GM12878 (cell line): Measurements from ENCODE around the gene M1AP. TPM values are rescaled to one million over a fixed set of nuclear protein-coding genes. Genes with fewer than 3 reads are reported as not detected.

Experiments used
- ATAC-seq: fragments of 200-7000 bp; cut with Tn5 transposase; 3 replicates; pipeline ENCODE4 v1.9.1; 2020; ENCODE audit warnings: mild to moderate bottlenecking, moderate library complexity
- BruUV-seq: library from RNA; stranded (reverse); fragments of 400-500 nt; replicated peaks from 2 replicates; lab custom pipeline; 2021; lab: Mats Ljungman, UMichigan
- CTCF ChIA-PET: fragments of 300-600 bp; sonication (Branson Sonifier 250); formaldehyde crosslinking; extraction: SDS; loops from one replicate; lab custom pipeline; 2021; ENCODE audit warnings: inconsistent platforms; lab: Yijun Ruan, JAX
- POLR2A ChIA-PET: fragments of 350-600 bp; formaldehyde crosslinking; extraction: SDS; loops from one replicate; lab custom pipeline; 2021; ENCODE audit warnings: inconsistent platforms; lab: Charles Lee
- RAD21 ChIA-PET: fragments of 300-600 bp; sonication (Branson Sonifier 250); formaldehyde crosslinking; loops from one replicate; lab custom pipeline; 2023; ENCODE audit warnings: antibody characterized with exemption; ENCODE audit not compliant: unreplicated experiment; lab: Charles Lee
- SMC1A ChIA-PET: fragments of 300-600 bp; sonication (Branson Sonifier 250); formaldehyde crosslinking; loops from one replicate; lab custom pipeline; 2023; ENCODE audit not compliant: unreplicated experiment, uncharacterized antibody; lab: Charles Lee
- DNase-seq: peaks from one replicate; pipeline ENCODE4 v3.0.0-alpha.2; 2011; ENCODE audit warnings: low read depth, low spot score
- FAIRE-seq: peaks from 3 replicates; lab custom pipeline; 2011; peaks lifted over from hg19 to GRCh38; lab: Jason Lieb, UNC
- H2AFZ ChIP-seq: 2 replicates; pipeline ENCODE4 v1.6.0; 2011; ENCODE audit warnings: low read depth, low read length, control low read depth; ENCODE audit not compliant: control insufficient read depth
- H3K27ac ChIP-seq: 2 replicates; pipeline ENCODE4 v1.5.1; 2011; ENCODE audit warnings: control low read depth; ENCODE audit not compliant: control insufficient read depth, insufficient read depth
- H3K27me3 ChIP-seq, 2 experiments: replicated peaks in 1 of 2; 2 replicates each; pipeline versions ENCODE4 v1.6.0 to v1.6.1; 2011; ENCODE audit warnings: low read length in 1 of 2; ENCODE audit not compliant: control insufficient read depth in 2 of 2, insufficient read depth in 2 of 2
- H3K36me3 ChIP-seq, 2 experiments: 2 replicates each; pipeline ENCODE4 v1.5.1; 2011; ENCODE audit warnings: low read length in 1 of 2; ENCODE audit not compliant: control insufficient read depth in 2 of 2, insufficient read depth in 2 of 2
- H3K4me1 ChIP-seq: 2 replicates; pipeline ENCODE4 v1.6.1; 2011; ENCODE audit warnings: mild to moderate bottlenecking, low read length, moderate library complexity, mixed read lengths; ENCODE audit not compliant: control insufficient read depth, insufficient read depth
- H3K4me2 ChIP-seq: 2 replicates; pipeline ENCODE4 v1.6.0; 2011; ENCODE audit warnings: control low read depth; ENCODE audit not compliant: control insufficient read depth, insufficient read depth
- H3K4me3 ChIP-seq: fragments of 200-600 bp; sonication (generic); 2 replicates; pipeline ENCODE4 v1.5.1; 2016
- H3K79me2 ChIP-seq: 2 replicates; pipeline ENCODE4 v1.6.0; 2011; ENCODE audit warnings: low read length; ENCODE audit not compliant: control insufficient read depth, insufficient read depth
- H3K9ac ChIP-seq: 2 replicates; pipeline ENCODE4 v1.8.0; 2011; ENCODE audit warnings: low read length, control low read depth, mixed read lengths; ENCODE audit not compliant: control insufficient read depth, insufficient read depth
- H3K9me3 ChIP-seq: replicated peaks from 3 replicates; pipeline ENCODE4 v1.5.1; 2011; ENCODE audit warnings: mild to moderate bottlenecking, low read length; ENCODE audit not compliant: control insufficient read depth, insufficient read depth
- H4K20me1 ChIP-seq: 2 replicates; pipeline ENCODE4 v1.6.0; 2011; ENCODE audit not compliant: control insufficient read depth, insufficient read depth
- BHLHE40 ChIP-seq, 2 experiments: fragments of 450-650 bp in 1 of 2; IDR thresholded peaks; 2 replicates each; pipeline ENCODE4 v1.6.1; 2011 to 2017; ENCODE audit warnings: low read depth in 2 of 2, borderline replicate concordance in 1 of 2, improper control_type of control experiment in 1 of 2, low read length in 1 of 2, mild to moderate bottlenecking in 1 of 2
- CEBPZ ChIP-seq: fragments of 150-350 bp; IDR thresholded peaks from 2 replicates; pipeline ENCODE4 v1.6.1; 2016; ENCODE audit warnings: low read depth, low read length
- HCFC1 ChIP-seq: fragments of 150-350 bp; IDR thresholded peaks from 2 replicates; pipeline ENCODE4 v1.6.1; 2014; ENCODE audit warnings: low read length
- HDGF ChIP-seq: fragments of 450-650 bp; IDR thresholded peaks from 2 replicates; pipeline ENCODE4 v1.6.1; 2016; ENCODE audit warnings: antibody characterized with exemption
- IKZF2 ChIP-seq, 2 experiments: fragments of 450-650 bp; IDR thresholded peaks; 2 replicates each; pipeline ENCODE4 v1.6.1; 2017; ENCODE audit warnings: mild to moderate bottlenecking in 2 of 2, moderate library complexity in 2 of 2
- MLLT1 ChIP-seq: fragments of 450-650 bp; IDR thresholded peaks from 2 replicates; pipeline ENCODE4 v1.6.1; 2016; ENCODE audit warnings: mild to moderate bottlenecking
- MXI1 ChIP-seq: fragments of 150-350 bp; IDR thresholded peaks from 2 replicates; pipeline ENCODE4 v1.6.1; 2011; ENCODE audit warnings: low read depth, mild to moderate bottlenecking, inconsistent platforms, low read length, improper control_type of control experiment
- MYC ChIP-seq: IDR thresholded peaks from 2 replicates; pipeline ENCODE4 v1.6.1; 2011; ENCODE audit warnings: mild to moderate bottlenecking, low read length, moderate library complexity, inconsistent platforms; ENCODE audit not compliant: insufficient read depth, insufficient replicate concordance, insufficient read length, severe bottlenecking
- NFXL1 ChIP-seq: fragments of 450-650 bp; IDR thresholded peaks from 2 replicates; pipeline ENCODE4 v1.6.1; 2017; ENCODE audit warnings: antibody characterized with exemption, mild to moderate bottlenecking, borderline replicate concordance
- POLR2A ChIP-seq: IDR thresholded peaks from 2 replicates; pipeline ENCODE4 v1.6.1; 2011; ENCODE audit warnings: low read depth, mild to moderate bottlenecking, low read length
- RUNX3 ChIP-seq: IDR thresholded peaks from 2 replicates; pipeline ENCODE4 v1.6.1; 2012; ENCODE audit warnings: low read length, inconsistent platforms
- SP1 ChIP-seq: IDR thresholded peaks from one replicate; pipeline ENCODE4 v1.6.1; 2011; ENCODE audit warnings: low read depth, low read length
- SRF ChIP-seq, 2 experiments: IDR thresholded peaks; 2 replicates each; pipeline ENCODE4 v1.6.1; 2011; ENCODE audit warnings: low read depth in 2 of 2, low read length in 2 of 2, mild to moderate bottlenecking in 1 of 2, moderate library complexity in 1 of 2
- TARDBP ChIP-seq: IDR thresholded peaks from 2 replicates; pipeline ENCODE4 v1.6.1; 2016; ENCODE audit warnings: borderline replicate concordance
- ZNF274 ChIP-seq: IDR thresholded peaks from one replicate; pipeline ENCODE4 v1.8.0; 2011; ENCODE audit not compliant: insufficient read length, insufficient read depth
- WGBS: methylation state at CpG from one replicate; pipeline ENCODE4 v1.1.6; 2016; ENCODE audit warnings: low lambda C conversion rate; ENCODE audit not compliant: insufficient replicate concordance, insufficient coverage; ENCODE audit errors: missing lambda C conversion rate; 5-methylcytosine and 5-hydroxymethylcytosine counted together
- in situ Hi-C: fragments of 300-500 bp; cut with MboI; formaldehyde crosslinking; loops from 9 replicates; pipeline ENCODE4 v1.14.3; 2018; ENCODE audit warnings: mixed read lengths
- intact Hi-C: fragments of 100-400 bp; cut with micrococcal nuclease; formaldehyde crosslinking; loops from one replicate; pipeline ENCODE4 v1.14.2; 2022; ENCODE audit not compliant: unreplicated experiment
- polyA plus RNA-seq, 11 experiments: library from polyadenylated mRNA; depleted of rRNA in 4 of 11; unstranded in 6 of 11; stranded (reverse) in 5 of 11; fragments of >200 nt; fragmentation: Nextera tagmentation in 4 of 11; fragmentation: Illumina TruSeq in 1 of 11; extraction: Ambion mirVana in 4 of 11; extraction: Trizol in 1 of 11; gene quantifications; 1 replicate in 1 of 11; 2 replicates in 10 of 11; pipeline versions ENCODE4 v1.2.1 to v1.2.3, GENCODE V29; 2011 to 2016; ENCODE audit warnings: inconsistent platforms in 2 of 11, missing spikeins in 2 of 11, low read depth in 1 of 11
- total RNA-seq, 4 experiments: library from RNA; depleted of rRNA in 3 of 4; stranded (reverse); fragments of >200 nt in 3 of 4; fragmentation: Illumina TruSeq in 1 of 4; extraction: Trizol in 1 of 4; gene quantifications; 2 replicates each; pipeline versions ENCODE4 v1.2.1 to v1.2.3, GENCODE V29; 2013 to 2021
- TF ChIP-seq, protein P1 (sequence below): fragments of 450-650 bp; conservative IDR thresholded peaks from 2 replicates; pipeline ENCODE4 v1.6.1; 2017; ENCODE audit warnings: mild to moderate bottlenecking, moderate library complexity

M1AP gene
- total and polyA plus RNA-seq, 10 of the 15 experiments (the other 5 are each of a cell fraction or from before 2014, with no cell fraction given): 0.04 to 0.32 (median 0.16) TPM; not detected in 4

GRCh38 chr2:74554820-74555531 lies 93.2 kb downstream of the M1AP start:
- DNase-seq (no peak), FAIRE-seq (no peak), ATAC-seq (peak; percentile 57)
- in situ Hi-C loops: no loop called here
- under 1% methylated on average over 58 of the region's 58 CpGs for WGBS
- Histone ChIP-seq H3K4me1 (peaks cover 27% of the 10 kb centered on the region), H3K4me2 (peak overlapping the region; percentile 91), H3K9ac (peak overlapping the region; percentile 96), H3K4me3 (peak overlapping the region; percentile 95), H2AFZ (peak overlapping the region; percentile 81), H3K27ac (peak overlapping the region; percentile 93), H3K27me3 (no peaks in the 10 kb centered on the region), H3K9me3 (no peaks in the 10 kb centered on the region; the same call in 2 of the 3 replicates), H3K79me2 (peaks cover 67% of the 10 kb centered on the region), H4K20me1 (no peaks in the 10 kb centered on the region), H3K36me3 (peaks cover 1 to 11% of the 10 kb centered on the region in 2 experiments; a peak in 2 of 4 replicates)
- ChIA-PET CTCF (interaction anchor here (1.1 to 8.5 kb wide), 6 partner anchors 8 to 31 kb away, joined by 3 to 115 read pairs (median 5); no protein-coding TSS in a partner anchor), RAD21 (interaction anchor here (0.8 to 6.5 kb wide), 4 partner anchors 15 to 115 kb away, joined by 3 to 96 read pairs (median 4); no protein-coding TSS in a partner anchor), POLR2A (interaction anchor here (0.5 to 17.8 kb wide), 3 partner anchors 15 to 172 kb away, joined by 4 to 441 read pairs (median 4); no protein-coding TSS in a partner anchor), SMC1A (interaction anchor here (0.9 to 4.8 kb wide), 9 partner anchors 11 to 46 kb away, joined by 3 to 42 read pairs (median 4); partner anchors contain the start of genes AUP1 and HTRA2)
- intact Hi-C loops: loop anchor here (1.0 to 2.0 kb wide), 2 partner anchors 16 to 25 kb away; no protein-coding TSS in a partner anchor
- TSS peak; percentile 73 for BruUV-seq
- TF ChIP-seq RUNX3 (no peak), POLR2A (peak; percentile 60; the same call in 1 of the 2 replicates), HDGF (no peak), IKZF2 (IDR thresholded peaks at IDR 0.05) (peak in 1 of 2 experiments; percentile 34), ZNF274 (no peak), MYC (no peak), TARDBP (peak; percentile 12; the same call in 1 of the 2 replicates), HCFC1 (0 out of 2 replicates have a peak, but pooled peaks have one; percentile 23), NFXL1 (no peak), BHLHE40 (IDR thresholded peaks at IDR 0.05; ENCODE audit: borderline replicate concordance in 1 of 2, low read depth in 2 of 2, low read length in 1 of 2) (peak in 1 of 2 experiments; percentile 19; a peak in 1 of 4 replicates), CEBPZ (no peak), MXI1 (peak; percentile 44; the same call in 1 of the 2 replicates), SRF (IDR thresholded peaks at IDR 0.05; ENCODE audit: low read depth in 2 of 2, low read length in 2 of 2) (no peak), MLLT1 (peak; percentile 33; the same call in 1 of the 2 replicates), SP1 (no peak)
- TF ChIP-seq, protein P1, sequence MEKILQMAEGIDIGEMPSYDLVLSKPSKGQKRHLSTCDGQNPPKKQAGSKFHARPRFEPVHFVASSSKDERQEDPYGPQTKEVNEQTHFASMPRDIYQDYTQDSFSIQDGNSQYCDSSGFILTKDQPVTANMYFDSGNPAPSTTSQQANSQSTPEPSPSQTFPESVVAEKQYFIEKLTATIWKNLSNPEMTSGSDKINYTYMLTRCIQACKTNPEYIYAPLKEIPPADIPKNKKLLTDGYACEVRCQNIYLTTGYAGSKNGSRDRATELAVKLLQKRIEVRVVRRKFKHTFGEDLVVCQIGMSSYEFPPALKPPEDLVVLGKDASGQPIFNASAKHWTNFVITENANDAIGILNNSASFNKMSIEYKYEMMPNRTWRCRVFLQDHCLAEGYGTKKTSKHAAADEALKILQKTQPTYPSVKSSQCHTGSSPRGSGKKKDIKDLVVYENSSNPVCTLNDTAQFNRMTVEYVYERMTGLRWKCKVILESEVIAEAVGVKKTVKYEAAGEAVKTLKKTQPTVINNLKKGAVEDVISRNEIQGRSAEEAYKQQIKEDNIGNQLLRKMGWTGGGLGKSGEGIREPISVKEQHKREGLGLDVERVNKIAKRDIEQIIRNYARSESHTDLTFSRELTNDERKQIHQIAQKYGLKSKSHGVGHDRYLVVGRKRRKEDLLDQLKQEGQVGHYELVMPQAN: 0 out of 2 replicates have a peak, but pooled peaks have one; percentile 39
